IMR-90 (cell line): Measurements from ENCODE around the gene PKP3. TPM values are rescaled to one million over a fixed set of nuclear protein-coding genes. Genes with fewer than 3 reads are reported as not detected.

ENCODE experiments used
- ATAC-seq: fragments of 200-7000 bp; cut with Tn5 transposase; 2 replicates; pipeline ENCODE4 v1.9.1; 2020; ENCODE audit warnings: low read depth, mild to moderate bottlenecking, moderate library complexity
- BruUV-seq: library from RNA; stranded (reverse); fragments of 400-500 nt; replicated peaks from 2 replicates; lab custom pipeline; 2021; lab: Mats Ljungman, UMichigan
- CTCF ChIA-PET: fragments of 300-600 bp; formaldehyde crosslinking; extraction: SDS; loops from one replicate; lab custom pipeline; 2021; ENCODE audit warnings: antibody characterized with exemption; lab: Yijun Ruan, JAX
- POLR2A ChIA-PET: fragments of 300-600 bp; sonication (Branson Sonifier 250); formaldehyde crosslinking; loops from one replicate; lab custom pipeline; 2022; ENCODE audit warnings: antibody characterized with exemption; ENCODE audit not compliant: unreplicated experiment; lab: Charles Lee
- DNase-seq: peaks from one replicate; pipeline ENCODE4 v3.0.0; 2013
- H2AFZ ChIP-seq: replicated peaks from 2 replicates; pipeline ENCODE3; 2013; ENCODE audit warnings: low read length, mild to moderate bottlenecking; ENCODE audit not compliant: poor library complexity
- H2AK5ac ChIP-seq: 2 replicates; pipeline ENCODE4 v1.6.1; 2013; ENCODE audit warnings: low read depth, low read length, inconsistent platforms
- H2AK9ac ChIP-seq: replicated peaks from 2 replicates; pipeline ENCODE3; 2013; ENCODE audit warnings: mild to moderate bottlenecking, low read depth, low read length, moderate library complexity; ENCODE audit not compliant: poor library complexity
- H2BK120ac ChIP-seq: 2 replicates; pipeline ENCODE4 v1.6.1; 2013; ENCODE audit warnings: low read depth, low read length, inconsistent platforms
- H2BK15ac ChIP-seq: 3 replicates; pipeline ENCODE4 v1.6.1; 2013; ENCODE audit warnings: low read depth, low read length, inconsistent platforms
- H2BK20ac ChIP-seq: 2 replicates; pipeline ENCODE4 v1.6.1; 2013; ENCODE audit warnings: low read depth, mild to moderate bottlenecking, inconsistent platforms, low read length, moderate library complexity
- H2BK5ac ChIP-seq: 2 replicates; pipeline ENCODE4 v1.6.1; 2013; ENCODE audit warnings: mild to moderate bottlenecking, low read depth, low read length, inconsistent platforms; ENCODE audit not compliant: poor library complexity, severe bottlenecking
- H3K14ac ChIP-seq: replicated peaks from 2 replicates; pipeline ENCODE4 v1.6.1; 2013; ENCODE audit warnings: low read depth, low read length, inconsistent platforms
- H3K18ac ChIP-seq: 2 replicates; pipeline ENCODE4 v1.6.1; 2013; ENCODE audit warnings: low read depth, low read length, control low read depth
- H3K23ac ChIP-seq: 2 replicates; pipeline ENCODE4 v1.6.1; 2013; ENCODE audit warnings: low read depth, low read length, inconsistent platforms
- H3K27ac ChIP-seq: 2 replicates; pipeline ENCODE4 v1.5.1; 2013; ENCODE audit warnings: mild to moderate bottlenecking, control low read depth, low read length; ENCODE audit not compliant: insufficient read depth
- H3K27me3 ChIP-seq: 2 replicates; pipeline ENCODE4 v1.6.1; 2013; ENCODE audit warnings: low read length; ENCODE audit not compliant: control insufficient read depth, insufficient read depth
- H3K36me3 ChIP-seq: 2 replicates; pipeline ENCODE4 v1.6.1; 2013; ENCODE audit warnings: low read length, mixed read lengths; ENCODE audit not compliant: control insufficient read depth, insufficient read depth
- H3K4ac ChIP-seq: 2 replicates; pipeline ENCODE4 v1.6.1; 2013; ENCODE audit warnings: low read depth, low read length, inconsistent platforms
- H3K4me1 ChIP-seq: 2 replicates; pipeline ENCODE4 v1.6.1; 2013; ENCODE audit warnings: low read length, mixed read lengths; ENCODE audit not compliant: control insufficient read depth, insufficient read depth
- H3K4me2 ChIP-seq: 2 replicates; pipeline ENCODE4 v1.6.1; 2013; ENCODE audit warnings: low read depth, mild to moderate bottlenecking, control low read depth, low read length, moderate library complexity
- H3K4me3 ChIP-seq: 2 replicates; pipeline ENCODE4 v1.5.1; 2013; ENCODE audit warnings: low read depth, mild to moderate bottlenecking, control low read depth, low read length, moderate library complexity; ENCODE audit not compliant: insufficient read depth
- H3K56ac ChIP-seq: 2 replicates; pipeline ENCODE4 v1.6.1; 2013; ENCODE audit warnings: low read length, inconsistent platforms; ENCODE audit not compliant: insufficient read depth; ENCODE audit errors: extremely low read depth
- H3K79me1 ChIP-seq, 2 experiments: 2 replicates each; pipeline ENCODE4 v1.6.1; 2013; ENCODE audit warnings: low read length in 2 of 2, inconsistent platforms in 1 of 2, low read depth in 1 of 2
- H3K9ac ChIP-seq: 2 replicates; pipeline ENCODE4 v1.6.1; 2013; ENCODE audit warnings: low read depth, low read length, control low read depth
- H3K9me1 ChIP-seq: 2 replicates; pipeline ENCODE4 v1.6.1; 2013; ENCODE audit warnings: low read length, inconsistent platforms; ENCODE audit not compliant: insufficient read depth
- H3K9me3 ChIP-seq: 2 replicates; pipeline ENCODE4 v1.6.1; 2013; ENCODE audit warnings: low read length; ENCODE audit not compliant: control insufficient read depth, insufficient read depth
- H4K20me1 ChIP-seq: 2 replicates; pipeline ENCODE4 v1.6.1; 2013; ENCODE audit warnings: low read length, inconsistent platforms; ENCODE audit not compliant: insufficient read depth
- H4K5ac ChIP-seq: 2 replicates; pipeline ENCODE4 v1.6.1; 2013; ENCODE audit warnings: mild to moderate bottlenecking, low read depth, low read length, control low read depth
- H4K8ac ChIP-seq, 2 experiments: 2 replicates each; pipeline ENCODE4 v1.6.1; 2013; ENCODE audit warnings: low read depth in 2 of 2, low read length in 2 of 2, control low read depth in 1 of 2, inconsistent platforms in 1 of 2
- H4K91ac ChIP-seq: 2 replicates; pipeline ENCODE4 v1.6.1; 2013; ENCODE audit warnings: low read depth, low read length, inconsistent platforms; ENCODE audit not compliant: insufficient read depth
- FOS ChIP-seq: fragments of 150-350 bp; IDR thresholded peaks from 2 replicates; pipeline ENCODE4 v1.6.1; 2016; ENCODE audit warnings: low read depth, low read length
- MAZ ChIP-seq: IDR thresholded peaks from 2 replicates; pipeline ENCODE4 v1.6.1; 2012; ENCODE audit warnings: low read depth, mild to moderate bottlenecking, low read length, improper control_type of control experiment, moderate library complexity, borderline replicate concordance
- MXI1 ChIP-seq: IDR thresholded peaks from 2 replicates; pipeline ENCODE4 v1.6.1; 2012; ENCODE audit warnings: low read depth, mild to moderate bottlenecking, low read length, moderate library complexity, borderline replicate concordance
- POLR2A ChIP-seq: IDR thresholded peaks from 2 replicates; pipeline ENCODE4 v1.6.1; 2012; ENCODE audit warnings: mild to moderate bottlenecking, low read depth, low read length
- WGBS, 2 experiments: methylation state at CpG; one replicate each; pipeline versions ENCODE4 v1.1.5 to v1.1.7; 2013; ENCODE audit warnings: missing lambda C conversion rate in 2 of 2; ENCODE audit not compliant: insufficient read length in 1 of 2; ENCODE audit errors: extremely low coverage in 2 of 2; 5-methylcytosine and 5-hydroxymethylcytosine counted together
- dilution Hi-C: fragments of 300-500 bp; cut with HindIII; formaldehyde crosslinking; loops from one replicate; pipeline ENCODE4 v1.14.3; 2018; ENCODE audit warnings: low sequenced_read_pairs; ENCODE audit not compliant: unreplicated experiment
- in situ Hi-C: fragments of 300-500 bp; cut with MboI; formaldehyde crosslinking; loops from 3 replicates; pipeline ENCODE4 v1.14.3; 2019; ENCODE audit warnings: low sequenced_read_pairs, inconsistent platforms, mixed read lengths
- intact Hi-C: fragments of 100-400 bp; cut with micrococcal nuclease; formaldehyde crosslinking; loops from 2 replicates; pipeline ENCODE4 v1.10.0; 2022
- polyA plus RNA-seq, 3 experiments: library from polyadenylated mRNA; depleted of rRNA; stranded (reverse); fragments of >200 nt; gene quantifications; 2 replicates each; pipeline ENCODE4 v1.2.3, GENCODE V29; 2012; ENCODE audit warnings: low replicate concordance in 1 of 3
- total RNA-seq: library from RNA; depleted of rRNA; stranded (reverse); fragments of >200 nt; gene quantifications from 2 replicates; pipeline ENCODE4 v1.2.3, GENCODE V29; 2012
- TF ChIP-seq, protein P1 (sequence below): conservative IDR thresholded peaks from 2 replicates; pipeline ENCODE4 v1.5.1; 2012; ENCODE audit warnings: mild to moderate bottlenecking, low read depth, low read length, improper control_type of control experiment

Gene PKP3
- total and polyA plus RNA-seq, 2 of the 4 experiments (the other 2 are of a cell fraction), result 1.5 to 2.2 TPM

GRCh38 chr11:367956-368413 is 26.0 kb upstream of the PKP3 start:
- CTCF ChIA-PET, result interaction anchor here (1.3 kb wide), 1 partner anchor 81 kb away, joined by 3 read pairs; no protein-coding TSS in a partner anchor
- H3K4ac ChIP-seq, result no peak overlapping the region
- POLR2A ChIA-PET, result no interaction called here
- ATAC-seq (no peak), DNase-seq (no peak)
- dilution Hi-C loops (no loop called here), in situ Hi-C loops (no loop called here), intact Hi-C loops (loop anchor here (10.0 kb wide), 1 partner anchor 77 kb away; the partner anchor contains the start of gene ANO9)
- no peaks in the 10 kb centered on the region for H3K9me1 ChIP-seq
- TF ChIP-seq FOS, result no peak
- no peak for TF ChIP-seq POLR2A
- TF ChIP-seq, protein P1, sequence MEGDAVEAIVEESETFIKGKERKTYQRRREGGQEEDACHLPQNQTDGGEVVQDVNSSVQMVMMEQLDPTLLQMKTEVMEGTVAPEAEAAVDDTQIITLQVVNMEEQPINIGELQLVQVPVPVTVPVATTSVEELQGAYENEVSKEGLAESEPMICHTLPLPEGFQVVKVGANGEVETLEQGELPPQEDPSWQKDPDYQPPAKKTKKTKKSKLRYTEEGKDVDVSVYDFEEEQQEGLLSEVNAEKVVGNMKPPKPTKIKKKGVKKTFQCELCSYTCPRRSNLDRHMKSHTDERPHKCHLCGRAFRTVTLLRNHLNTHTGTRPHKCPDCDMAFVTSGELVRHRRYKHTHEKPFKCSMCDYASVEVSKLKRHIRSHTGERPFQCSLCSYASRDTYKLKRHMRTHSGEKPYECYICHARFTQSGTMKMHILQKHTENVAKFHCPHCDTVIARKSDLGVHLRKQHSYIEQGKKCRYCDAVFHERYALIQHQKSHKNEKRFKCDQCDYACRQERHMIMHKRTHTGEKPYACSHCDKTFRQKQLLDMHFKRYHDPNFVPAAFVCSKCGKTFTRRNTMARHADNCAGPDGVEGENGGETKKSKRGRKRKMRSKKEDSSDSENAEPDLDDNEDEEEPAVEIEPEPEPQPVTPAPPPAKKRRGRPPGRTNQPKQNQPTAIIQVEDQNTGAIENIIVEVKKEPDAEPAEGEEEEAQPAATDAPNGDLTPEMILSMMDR, result no peak
- no peak for TF ChIP-seq MXI1
- no peak for TF ChIP-seq MAZ
- H4K5ac ChIP-seq, result no peak overlapping the region
- no peak overlapping the region for H2BK120ac ChIP-seq
- H2BK5ac ChIP-seq, result no peak overlapping the region
- peaks cover 17% of the 10 kb centered on the region for H3K27me3 ChIP-seq
- peaks cover 7% of the 10 kb centered on the region for H3K4me1 ChIP-seq
- no peak overlapping the region for H2BK15ac ChIP-seq
- H4K91ac ChIP-seq, result no peak overlapping the region
- H3K36me3 ChIP-seq, result peaks cover 10% of the 10 kb centered on the region; the same call in 1 of the 2 replicates
- 17% methylated on average over 2 of the region's 7 CpGs; no CpG with 5 or more reads in 1 of the 2 experiments for WGBS, 2 experiments
- H3K79me1 ChIP-seq, result 0 out of 4 replicates have a peak, but pooled peaks cover 0 to 2% of the 10 kb centered on the region in 2 experiments
- H3K56ac ChIP-seq, result no peak overlapping the region
- H3K14ac ChIP-seq, result no peak overlapping the region
- no peak overlapping the region for H3K4me2 ChIP-seq
- no peak overlapping the region for H3K27ac ChIP-seq
- H3K4me3 ChIP-seq, result no peak overlapping the region
- H3K23ac ChIP-seq, result peak overlapping the region; percentile 89
- no peak overlapping the region for H2AK9ac ChIP-seq
- H4K20me1 ChIP-seq, result peaks cover 13% of the 10 kb centered on the region; the same call in 1 of the 2 replicates
- H3K9ac ChIP-seq, result no peak overlapping the region
- H2AK5ac ChIP-seq, result no peak overlapping the region
- H3K18ac ChIP-seq, result no peak overlapping the region
- H4K8ac ChIP-seq, result no peak overlapping the region
- H2AFZ ChIP-seq, result peak overlapping the region; percentile 85
- H2BK20ac ChIP-seq, result no peak overlapping the region
- no peaks in the 10 kb centered on the region for H3K9me3 ChIP-seq
- no TSS peak for BruUV-seq
